Ovary (tissue), 3 donors: Measurements from ENCODE around the gene HDGFL2.

Experiments
- CTCF ChIP-seq, 3 donors: fragments of 450-650 bp in 2 of 3; fragments of 200-600 bp in 1 of 3; IDR thresholded peaks; one replicate each; pipeline versions ENCODE4 v1.5.1 to v1.8.0; 2016 to 2022; ENCODE audit warnings: antibody characterized with exemption in 3 of 3, mild to moderate bottlenecking in 1 of 3
- EP300 ChIP-seq: sonication (generic); formaldehyde crosslinking; IDR thresholded peaks from one replicate; pipeline ENCODE4 v1.6.1; 2017; ENCODE audit warnings: antibody characterized with exemption
- POLR2A ChIP-seq: fragments of 450-650 bp; IDR thresholded peaks from one replicate; pipeline ENCODE4 v1.6.1; 2017; ENCODE audit warnings: antibody characterized with exemption, mild to moderate bottlenecking, moderate library complexity
- donor health status: DM: no; HTN: no; CAD: no.

GRCh38 chr19:4449022-4449638 lies 23.0 kb upstream of the HDGFL2 start:
- no peak for TF ChIP-seq CTCF (IDR thresholded peaks at IDR 0.05)
- no peak for TF ChIP-seq POLR2A
- TF ChIP-seq EP300 = no peak
